HUDEP-2 (cell line): Measurements from ENCODE around the gene CBR1.
"Not testable (repeated sequence)": the region's sequence is repeated elsewhere in the genome, so short reads cannot be mapped to it uniquely, and the experiment has no call there.

Experiments used
- DNase-seq, 76 experiments: peaks; one replicate each; lab custom pipeline; 2025; ENCODE audit not compliant: unreplicated experiment in 76 of 76; lab: John Stamatoyannopoulos, UW

The CBR1 gene

GRCh38 chr21:36047139-36047538, 22.7 kb upstream of the CBR1 start:
- DNase-seq, result no peak

GRCh38 chr21:36048357-36048756, 21.5 kb upstream of the CBR1 start:
- no peak for DNase-seq

GRCh38 chr21:36052860-36053714, 16.7 kb upstream of the CBR1 start:
- DNase-seq, result no peak

- DNase-seq, result no peak
Observed at GRCh38 chr21:36053715-36054062, 16.1 kb upstream of the CBR1 start.

GRCh38 chr21:36055551-36055950, 14.3 kb upstream of the CBR1 start:
- no peak for DNase-seq

- DNase-seq, result peak in 31 of 76 experiments; percentile 17 to 66 (median 51)
Observed at GRCh38 chr21:36059823-36060158, 10.0 kb upstream of the CBR1 start.

GRCh38 chr21:36060159-36060921, 9.5 kb upstream of the CBR1 start, which contains the start of gene SETD4:
SETD4 (minus strand) TSS chr21:36060526; CDS start chr21:36058888, 1,638 bp downstream.
- peak; percentile 63 to 99 (median 90) for DNase-seq

GRCh38 chr21:36061445-36061844, 8.4 kb upstream of the CBR1 start:
- no peak for DNase-seq

GRCh38 chr21:36063375-36064084, 6.3 kb upstream of the CBR1 start:
- DNase-seq, result no peak

GRCh38 chr21:36064085-36064460, 5.8 kb upstream of the CBR1 start:
- no peak for DNase-seq

GRCh38 chr21:36065497-36066036, 4.3 kb upstream of the CBR1 start:
- peak in 4 of 76 experiments; percentile 8 to 29 (median 21) for DNase-seq

- peak in 1 of 76 experiments; percentile 21 for DNase-seq
Observed at GRCh38 chr21:36068748-36069398, 951 bp upstream of the CBR1 start.

GRCh38 chr21:36070999-36071398, 1.2 kb downstream of the CBR1 start:
- no peak for DNase-seq

GRCh38 chr21:36072453-36073162, 2.8 kb downstream of the CBR1 start:
- DNase-seq, result no peak

- DNase-seq, result no peak
Observed at GRCh38 chr21:36073181-36073580, 3.4 kb downstream of the CBR1 start.

GRCh38 chr21:36073911-36074310, 4.1 kb downstream of the CBR1 start:
- not testable (repeated sequence) for DNase-seq

GRCh38 chr21:36075171-36075570, 5.3 kb downstream of the CBR1 start:
- no peak for DNase-seq

GRCh38 chr21:36075953-36076352, 6.1 kb downstream of the CBR1 start:
- DNase-seq, result no peak

GRCh38 chr21:36076878-36077655, 7.2 kb downstream of the CBR1 start:
- DNase-seq, result no peak
